K562 (cell line): ENCODE results near the gene C1QTNF7. TPM values are rescaled to one million over a fixed set of nuclear protein-coding genes. Genes with fewer than 3 reads are reported as not detected.

Experiments
- ATF7 ChIP-seq: fragments of 450-650 bp; IDR thresholded peaks from 2 replicates; pipeline ENCODE4 v1.7.1; 2014; ENCODE audit warnings: mild to moderate bottlenecking, moderate library complexity
- CAMTA2 ChIP-seq: fragments of 250-450 bp; sonication (Bioruptor Pico); conservative IDR thresholded peaks from 2 replicates; pipeline ENCODE4 v1.5.1; 2022
- CHCHD3 ChIP-seq: fragments of 250-450 bp; sonication (Bioruptor Pico); IDR thresholded peaks from 2 replicates; pipeline ENCODE4 v2.1.2; 2022; ENCODE audit warnings: mild to moderate bottlenecking
- CREB1 ChIP-seq, 2 experiments: sonication (generic) in 1 of 2; formaldehyde crosslinking in 1 of 2; IDR thresholded peaks; 2 replicates each; pipeline versions ENCODE4 v1.6.1 to v1.8.0; 2012 to 2022; ENCODE audit warnings: inconsistent platforms in 1 of 2, mild to moderate bottlenecking in 1 of 2, missing genetic modification reagents in 1 of 2, moderate library complexity in 1 of 2
- CREB3L1 ChIP-seq: fragments of 450-650 bp; IDR thresholded peaks from 2 replicates; pipeline ENCODE4 v1.6.1; 2014; ENCODE audit warnings: low read depth, mild to moderate bottlenecking, moderate library complexity, borderline replicate concordance
- FOXK2 ChIP-seq, 2 experiments: fragments of 450-650 bp; IDR thresholded peaks in 1 of 2; conservative IDR thresholded peaks in 1 of 2; 2 replicates each; pipeline ENCODE4 v1.6.1; 2016; ENCODE audit warnings: low read depth in 2 of 2, mild to moderate bottlenecking in 1 of 2
- FOXO4 ChIP-seq: fragments of 450-650 bp; formaldehyde crosslinking; IDR thresholded peaks from 2 replicates; pipeline ENCODE4 v1.4.0; 2020; ENCODE audit warnings: mild to moderate bottlenecking, moderate library complexity
- GABPB1 ChIP-seq: sonication (generic); formaldehyde crosslinking; IDR thresholded peaks from 2 replicates; pipeline ENCODE4 v1.8.0; 2022; ENCODE audit warnings: mild to moderate bottlenecking, missing genetic modification reagents
- HDAC8 ChIP-seq: fragments of 450-650 bp; IDR thresholded peaks from 2 replicates; pipeline ENCODE4 v1.6.1; 2016; ENCODE audit warnings: mild to moderate bottlenecking, missing genetic modification characterization, moderate library complexity, missing compliant biosample characterization
- KDM4B ChIP-seq, 2 experiments: fragments of 450-650 bp in 1 of 2; sonication (generic) in 1 of 2; IDR thresholded peaks; 2 replicates each; pipeline ENCODE4 v1.6.1; 2016 to 2017; ENCODE audit warnings: borderline replicate concordance in 2 of 2, antibody characterized with exemption in 1 of 2, low read depth in 1 of 2, mild to moderate bottlenecking in 1 of 2
- MCM2 ChIP-seq: fragments of 450-650 bp; IDR thresholded peaks from 2 replicates; pipeline ENCODE4 v1.6.1; 2017; ENCODE audit warnings: low read depth, mild to moderate bottlenecking
- MCM3 ChIP-seq: fragments of 450-650 bp; IDR thresholded peaks from 2 replicates; pipeline ENCODE4 v1.6.1; 2016
- MCM5 ChIP-seq: fragments of 450-650 bp; IDR thresholded peaks from 2 replicates; pipeline ENCODE4 v1.6.1; 2016; ENCODE audit warnings: low read depth
- NFE2 ChIP-seq: IDR thresholded peaks from 2 replicates; pipeline ENCODE4 v1.6.1; 2014; ENCODE audit warnings: antibody characterized with exemption, low read depth
- POLR2A ChIP-seq: fragments of 450-650 bp; conservative IDR thresholded peaks from 2 replicates; pipeline ENCODE4 v1.6.1; 2016
- POLR2AphosphoS2 ChIP-seq: IDR thresholded peaks from 2 replicates; pipeline ENCODE4 v1.6.1; 2012; ENCODE audit warnings: low read length, improper control_type of control experiment
- POLR2B ChIP-seq: fragments of 450-650 bp; IDR thresholded peaks from 2 replicates; pipeline ENCODE4 v1.6.1; 2018; ENCODE audit warnings: low read depth; ENCODE audit not compliant: partially characterized antibody
- POLR2H ChIP-seq: IDR thresholded peaks from 2 replicates; pipeline ENCODE4 v1.6.1; 2016; ENCODE audit warnings: missing genetic modification characterization, low read depth, mild to moderate bottlenecking, control low read depth, missing compliant biosample characterization, moderate library complexity
- PRMT5 ChIP-seq: sonication (generic); formaldehyde crosslinking; IDR thresholded peaks from 2 replicates; pipeline ENCODE4 v1.5.0; 2020; ENCODE audit warnings: missing genetic modification reagents
- RBM25 ChIP-seq: fragments of 200-400 bp; formaldehyde crosslinking; IDR thresholded peaks from 2 replicates; pipeline ENCODE4 v1.6.1; 2018; ENCODE audit warnings: low read length, low read depth, moderate library complexity; ENCODE audit not compliant: severe bottlenecking
- SRF ChIP-seq, 2 experiments: fragments of 250-450, 450-650 bp in 1 of 2; sonication (Bioruptor Pico) in 1 of 2; sonication (generic) in 1 of 2; formaldehyde crosslinking; IDR thresholded peaks; 2 replicates each; pipeline versions ENCODE4 v1.5.0 to v1.5.1; 2020 to 2022; ENCODE audit warnings: mild to moderate bottlenecking in 1 of 2, missing genetic modification reagents in 1 of 2
- TCF15 ChIP-seq: fragments of 250-450 bp; sonication (Bioruptor Pico); IDR thresholded peaks from 2 replicates; pipeline ENCODE4 v1.8.0; 2022; ENCODE audit warnings: moderate library complexity, mild to moderate bottlenecking, inconsistent platforms
- ZBTB9 ChIP-seq: fragments of 450-650 bp; formaldehyde crosslinking; IDR thresholded peaks from 2 replicates; pipeline ENCODE4 v1.4.0; 2020; ENCODE audit warnings: mild to moderate bottlenecking, moderate library complexity
- ZNF12 ChIP-seq: sonication (generic); formaldehyde crosslinking; IDR thresholded peaks from 2 replicates; pipeline ENCODE4 v1.4.0; 2020; ENCODE audit warnings: mild to moderate bottlenecking, missing genetic modification reagents
- ZNF354B ChIP-seq: fragments of 250-450 bp; sonication (Bioruptor Pico); IDR thresholded peaks from 2 replicates; pipeline ENCODE4 v1.4.0; 2020
- ZNF408 ChIP-seq: fragments of 250-450 bp; sonication (Bioruptor Pico); IDR thresholded peaks from 2 replicates; pipeline ENCODE4 v1.4.0; 2020; ENCODE audit warnings: low read depth, mild to moderate bottlenecking, moderate library complexity
- polyA plus RNA-seq, 8 experiments: library from polyadenylated mRNA; depleted of rRNA in 4 of 8; stranded (reverse) in 5 of 8; unstranded in 3 of 8; fragments of >200 nt; fragmentation: Nextera tagmentation in 2 of 8; fragmentation: Illumina TruSeq in 1 of 8; extraction: Ambion mirVana in 2 of 8; extraction: Trizol in 1 of 8; gene quantifications; 2 replicates each; pipeline versions ENCODE4 v1.2.1 to v1.2.3, GENCODE V29; 2011 to 2014; ENCODE audit warnings: inconsistent platforms in 1 of 8, missing spikeins in 1 of 8
- total RNA-seq, 7 experiments: library from RNA; depleted of rRNA in 6 of 7; stranded (reverse); fragments of >200 nt in 6 of 7; fragmentation: Illumina TruSeq in 2 of 7; extraction: Trizol in 2 of 7; gene quantifications; 2 replicates each; pipeline versions ENCODE4 v1.2.1 to v1.2.3, GENCODE V29; 2011 to 2021; ENCODE audit warnings: low replicate concordance in 1 of 7

C1QTNF7 gene
- total and polyA plus RNA-seq, 9 of the 15 experiments (the other 6 are each of a cell fraction or from before 2014, with no cell fraction given) = not detected

- no peak for TF ChIP-seq RBM25
- TF ChIP-seq POLR2A = no peak
- TF ChIP-seq NFE2 = no peak
- no peak for TF ChIP-seq POLR2B
- TF ChIP-seq KDM4B (IDR thresholded peaks at IDR 0.05; ENCODE audit: borderline replicate concordance in 2 of 2, low read depth in 1 of 2) = no peak
- no peak for TF ChIP-seq SRF (CRISPR knock-in tag; IDR thresholded peaks at IDR 0.05)
- no peak for TF ChIP-seq ZNF12 (CRISPR knock-in tag)
- TF ChIP-seq ATF7 = no peak
- no peak for TF ChIP-seq POLR2AphosphoS2
- no peak for TF ChIP-seq CREB1 (IDR thresholded peaks at IDR 0.05)
- TF ChIP-seq CREB1 (CRISPR knock-in tag; IDR thresholded peaks at IDR 0.05) = no peak
- no peak for TF ChIP-seq CAMTA2 (CRISPR knock-in tag)
- no peak for TF ChIP-seq GABPB1 (CRISPR knock-in tag)
- no peak for TF ChIP-seq MCM5
- TF ChIP-seq CREB3L1 = no peak
- no peak for TF ChIP-seq ZNF408
- no peak for TF ChIP-seq HDAC8 (tag)
- TF ChIP-seq TCF15 (CRISPR knock-in tag) = no peak
- TF ChIP-seq ZBTB9 = no peak
- no peak for TF ChIP-seq POLR2H
- TF ChIP-seq FOXK2 (conservative IDR thresholded peaks at IDR 0.05 in 1 of 2, IDR thresholded peaks at IDR 0.05 in 1 of 2; ENCODE audit: low read depth in 2 of 2) = no peak
- no peak for TF ChIP-seq CHCHD3 (CRISPR knock-in tag)
- no peak for TF ChIP-seq ZNF354B (CRISPR knock-in tag)
- no peak for TF ChIP-seq MCM3
- TF ChIP-seq FOXO4 = no peak; the same call in 1 of the 2 replicates
- no peak for TF ChIP-seq MCM2
- no peak for TF ChIP-seq PRMT5 (CRISPR knock-in tag)
Measured at GRCh38 chr4:15479089-15479912, 51.5 kb downstream of the C1QTNF7 start (continued).
